ENCODE data around the gene MST1.

Gene MST1

GRCh38 chr3:49654955-49655556 is 34.2 kb downstream of the MST1 start:
- no peak for FAIRE-seq

- FAIRE-seq, result no peak
Measured at GRCh38 chr3:49654176-49654825, 35.0 kb downstream of the MST1 start.

- FAIRE-seq, result no peak
Measured at GRCh38 chr3:49653621-49654020, 35.7 kb downstream of the MST1 start.

DNA sequence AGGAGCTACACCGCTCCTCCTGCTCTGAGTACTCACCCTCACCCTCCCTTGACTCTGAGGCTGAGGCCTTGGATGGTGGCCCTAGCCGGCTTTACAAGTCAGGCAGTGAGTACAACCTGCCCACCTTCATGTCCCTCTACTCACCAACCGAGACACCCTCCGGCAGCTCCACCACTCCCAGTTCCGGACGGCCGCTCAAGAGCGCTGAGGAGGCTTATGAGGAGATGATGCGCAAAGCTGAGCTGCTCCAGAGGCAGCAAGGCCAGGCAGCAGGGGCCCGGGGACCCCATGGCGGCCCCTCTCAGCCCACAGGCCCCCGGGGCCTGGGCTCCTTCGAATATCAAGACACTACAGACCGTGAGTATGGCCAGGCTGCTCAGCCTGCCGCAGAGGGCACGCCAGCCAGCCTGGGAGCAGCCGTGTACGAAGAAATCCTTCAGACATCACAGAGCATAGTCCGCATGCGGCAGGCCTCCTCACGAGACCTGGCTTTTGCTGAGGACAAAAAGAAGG is 36.3 kb downstream of the MST1 start:
- FAIRE-seq, result no peak

- no peak for FAIRE-seq
Measured at GRCh38 chr3:49652218-49652902, 36.9 kb downstream of the MST1 start.

- no peak for FAIRE-seq
Measured at GRCh38 chr3:49650637-49651036, 38.6 kb downstream of the MST1 start.

DNA sequence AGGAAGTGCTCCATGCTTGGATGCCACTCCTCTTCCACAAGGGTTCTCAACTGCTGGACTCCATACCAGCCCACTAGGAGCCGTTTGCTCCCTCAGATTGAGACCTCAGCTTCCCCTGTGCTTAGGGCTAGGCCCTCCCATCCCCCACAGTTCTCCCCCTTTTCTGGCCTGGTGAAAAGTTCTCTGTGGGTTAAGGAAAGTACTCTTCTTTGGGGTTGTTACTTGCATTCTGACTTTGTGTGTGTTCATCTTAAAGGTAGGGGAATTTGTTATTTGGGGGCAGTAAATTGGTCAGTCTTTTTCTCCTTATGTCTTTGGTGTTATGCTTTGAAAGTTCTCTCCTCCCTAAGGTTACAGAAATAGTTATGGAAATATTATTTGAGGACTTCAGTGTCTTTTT is 39.1 kb downstream of the MST1 start:
- no peak for FAIRE-seq

DNA sequence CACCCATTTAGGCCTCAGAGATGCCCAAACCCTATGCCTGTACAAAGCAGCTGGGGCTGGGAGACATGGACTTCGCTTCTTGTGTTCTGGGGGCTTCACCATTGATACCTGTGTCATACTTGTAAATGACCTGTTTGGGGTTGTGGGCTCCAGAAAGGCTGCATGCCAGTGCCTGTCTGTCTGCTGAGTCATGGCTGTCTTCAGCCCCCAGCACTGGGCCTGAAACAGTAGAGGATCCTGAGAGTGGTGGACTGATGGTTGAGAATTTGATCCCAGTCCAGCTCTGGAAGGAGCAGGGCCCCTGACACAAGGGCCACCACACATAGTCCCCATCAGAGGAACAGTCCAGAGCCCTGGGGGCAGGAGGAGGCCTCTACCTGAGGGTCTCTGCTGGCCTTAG is 39.7 kb downstream of the MST1 start:
- no peak for FAIRE-seq

GRCh38 chr3:49648354-49649019 is 40.8 kb downstream of the MST1 start:
- no peak for FAIRE-seq

DNA sequence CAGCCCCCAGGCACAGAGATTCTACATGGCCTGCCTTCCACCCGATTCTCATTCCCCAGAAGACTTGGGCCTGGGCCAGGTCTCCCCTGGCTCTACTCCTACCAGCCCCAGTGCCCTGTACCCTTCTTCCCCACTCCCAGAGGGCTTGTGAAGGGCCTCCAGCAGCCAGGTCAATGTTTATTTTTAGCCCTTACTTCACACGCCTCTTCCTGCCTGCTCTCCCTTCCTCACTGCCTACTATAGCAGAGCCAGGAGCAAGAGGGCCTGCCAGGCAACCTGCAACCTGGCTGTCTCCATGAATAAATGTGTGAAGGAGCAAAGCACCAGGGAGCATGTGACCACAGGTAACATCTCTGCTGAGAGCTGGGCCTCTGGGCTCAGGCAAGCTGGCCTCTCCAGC is 41.5 kb downstream of the MST1 start:
- FAIRE-seq, result no peak

GRCh38 chr3:49646236-49646635 is 43.0 kb downstream of the MST1 start:
- no peak for FAIRE-seq

GRCh38 chr3:49644684-49645083 is 44.6 kb downstream of the MST1 start:
- FAIRE-seq, result no peak

DNA sequence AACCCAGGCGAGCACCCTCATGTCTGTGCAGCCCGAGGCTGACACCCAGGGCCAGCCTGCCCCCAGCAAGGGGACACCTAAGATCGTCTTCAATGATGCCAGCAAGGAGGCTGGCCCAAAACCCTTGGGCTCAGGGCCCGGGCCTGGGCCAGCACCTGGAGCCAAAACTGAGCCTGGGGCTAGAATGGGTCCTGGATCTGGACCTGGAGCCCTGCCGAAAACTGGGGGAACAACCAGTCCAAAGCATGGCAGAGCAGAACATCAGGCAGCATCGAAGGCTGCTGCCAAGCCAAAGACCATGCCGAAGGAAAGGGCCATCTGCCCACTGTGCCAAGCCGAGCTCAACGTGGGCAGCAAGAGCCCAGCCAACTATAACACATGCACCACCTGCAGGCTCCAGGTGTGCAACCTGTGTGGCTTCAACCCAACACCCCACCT is 46.5 kb downstream of the MST1 start:
- FAIRE-seq, result no peak

DNA sequence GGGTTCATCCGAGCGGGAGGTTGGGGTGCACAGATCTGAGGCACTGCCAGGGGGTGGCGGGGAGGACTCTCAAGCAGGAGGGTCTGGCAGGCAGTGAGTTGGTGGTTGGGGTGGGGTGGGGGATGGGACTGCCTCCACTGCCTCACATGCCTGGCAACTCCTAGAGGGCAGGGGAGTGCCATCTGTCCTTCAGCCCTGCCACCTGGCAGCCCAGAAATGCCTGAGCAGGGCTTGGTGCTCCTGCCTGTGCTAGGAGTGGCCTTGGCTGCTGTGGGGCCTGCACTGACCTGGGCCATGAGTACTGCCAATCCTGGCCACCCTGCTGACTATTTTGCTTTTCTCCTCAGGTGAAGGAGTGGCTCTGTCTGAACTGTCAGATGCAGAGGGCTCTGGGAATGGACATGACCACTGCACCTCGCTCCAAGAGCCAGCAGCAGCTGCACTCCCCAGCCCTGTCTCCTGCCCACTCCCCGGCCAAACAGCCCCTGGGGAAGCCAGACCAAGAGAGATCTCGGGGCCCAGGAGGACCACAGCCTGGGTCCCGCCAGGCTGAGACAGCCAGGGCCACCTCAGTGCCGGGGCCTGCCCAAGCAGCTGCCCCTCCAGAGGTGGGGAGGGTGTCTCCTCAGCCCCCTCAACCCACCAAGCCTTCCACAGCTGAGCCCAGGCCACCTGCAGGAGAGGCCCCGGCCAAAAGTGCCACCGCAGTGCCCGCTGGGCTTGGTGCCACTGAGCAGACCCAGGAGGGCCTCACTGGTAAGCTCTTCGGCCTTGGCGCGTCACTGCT is 47.2 kb downstream of the MST1 start:
- no peak for FAIRE-seq

GRCh38 chr3:49641292-49641691 is 48.0 kb downstream of the MST1 start:
- no peak for FAIRE-seq

DNA sequence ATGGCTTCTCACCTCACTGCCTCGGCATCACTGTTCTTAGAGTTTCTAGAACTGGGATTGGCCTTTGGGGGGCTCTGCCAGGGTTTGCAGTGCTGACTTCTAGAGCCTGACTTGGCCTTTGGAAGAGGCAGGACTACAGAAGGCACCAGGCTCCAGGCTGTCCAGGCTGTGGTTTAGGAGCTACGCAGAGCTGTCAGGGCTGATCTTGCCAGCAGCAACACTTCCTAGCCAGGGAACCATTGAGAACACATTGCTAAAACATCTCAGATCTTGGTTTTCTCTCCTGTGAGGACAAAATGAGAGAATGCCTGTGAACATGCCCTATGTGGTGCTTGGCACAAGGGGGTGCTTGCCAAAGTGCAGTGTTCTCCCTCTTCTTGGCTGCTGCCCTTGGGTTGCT is 49.7 kb downstream of the MST1 start:
- FAIRE-seq, result no peak

DNA sequence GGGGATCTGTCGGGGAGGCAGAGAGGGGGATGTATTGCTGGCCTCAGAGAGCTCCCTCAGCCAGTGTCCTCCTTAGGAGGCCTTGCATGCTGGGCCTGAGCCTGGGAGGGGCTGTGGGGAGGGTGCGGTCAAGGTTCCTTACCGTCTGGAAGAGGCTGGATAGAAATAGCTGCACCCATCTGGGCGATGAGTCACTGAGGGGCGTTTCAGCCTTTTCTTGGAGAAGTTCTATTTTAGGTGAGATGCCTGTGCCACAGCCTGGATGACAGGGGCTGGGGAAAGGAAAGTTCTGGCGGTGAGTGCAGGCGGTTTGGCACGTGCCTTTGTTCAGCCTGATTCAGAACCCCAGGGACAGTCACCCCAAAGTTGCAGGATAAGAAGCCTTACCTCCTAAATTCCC is 50.8 kb downstream of the MST1 start:
- FAIRE-seq, result no peak

GRCh38 chr3:49636883-49637609 is 52.2 kb downstream of the MST1 start:
- FAIRE-seq, result no peak

- no peak for FAIRE-seq
Measured at GRCh38 chr3:49634736-49635135, 54.5 kb downstream of the MST1 start.

Measured in colon (tissue), 2 donors.